H9 (cell line): ENCODE data around the gene MRPL2. TPM values are rescaled to one million over a fixed set of nuclear protein-coding genes. Genes with fewer than 3 reads are reported as not detected.

Source experiments
- DNase-seq: peaks from one replicate; pipeline ENCODE4 v3.0.0-alpha.2; 2017
- H2AFZ ChIP-seq: one replicate; pipeline ENCODE4 v1.6.1; 2013; ENCODE audit warnings: mild to moderate bottlenecking, low read length, control low read depth, moderate library complexity
- H2AK5ac ChIP-seq: 2 replicates; pipeline ENCODE4 v1.6.1; 2013; ENCODE audit warnings: low read length, control low read depth, mixed read lengths; ENCODE audit not compliant: insufficient read length
- H2BK120ac ChIP-seq: one replicate; pipeline ENCODE4 v1.6.1; 2013; ENCODE audit warnings: low read depth, mild to moderate bottlenecking, low read length, control low read depth, inconsistent platforms; ENCODE audit not compliant: poor library complexity, severe bottlenecking
- H2BK12ac ChIP-seq: 2 replicates; pipeline ENCODE4 v1.6.1; 2013; ENCODE audit warnings: low read length, control low read depth, mixed read lengths, low read depth; ENCODE audit not compliant: insufficient read length
- H2BK15ac ChIP-seq: 2 replicates; pipeline ENCODE4 v1.6.1; 2013; ENCODE audit warnings: low read depth, low read length, control low read depth
- H2BK20ac ChIP-seq: one replicate; pipeline ENCODE4 v1.6.1; 2013; ENCODE audit warnings: low read depth, mild to moderate bottlenecking, low read length, control low read depth, inconsistent platforms; ENCODE audit not compliant: poor library complexity, severe bottlenecking
- H2BK5ac ChIP-seq: 2 replicates; pipeline ENCODE4 v1.6.1; 2013; ENCODE audit warnings: low read length, control low read depth, mixed read lengths; ENCODE audit not compliant: insufficient read length
- H3K14ac ChIP-seq: 2 replicates; pipeline ENCODE4 v1.6.1; 2013; ENCODE audit warnings: low read length, control low read depth; ENCODE audit not compliant: insufficient read depth
- H3K18ac ChIP-seq: 2 replicates; pipeline ENCODE4 v1.6.1; 2013; ENCODE audit warnings: low read depth, mild to moderate bottlenecking, mixed read lengths, low read length, control low read depth; ENCODE audit not compliant: insufficient read length
- H3K23ac ChIP-seq: 2 replicates; pipeline ENCODE4 v1.6.1; 2013; ENCODE audit warnings: low read length, control low read depth, mixed read lengths, low read depth; ENCODE audit not compliant: insufficient read length
- H3K23me2 ChIP-seq: 2 replicates; pipeline ENCODE4 v1.6.1; 2013; ENCODE audit warnings: low read depth, mild to moderate bottlenecking, mixed read lengths, low read length, control low read depth; ENCODE audit not compliant: insufficient read length, poor library complexity, severe bottlenecking
- H3K27ac ChIP-seq: 2 replicates; pipeline ENCODE4 v1.5.1; 2013; ENCODE audit warnings: low read length, control low read depth, mixed read lengths, low read depth; ENCODE audit not compliant: insufficient read length
- H3K27me3 ChIP-seq: 2 replicates; pipeline ENCODE4 v1.6.1; 2013; ENCODE audit warnings: low read length, control low read depth, inconsistent platforms; ENCODE audit not compliant: insufficient read depth
- H3K4ac ChIP-seq: 2 replicates; pipeline ENCODE4 v1.6.1; 2013; ENCODE audit warnings: low read depth, mild to moderate bottlenecking, control low read depth, inconsistent platforms, low read length, moderate library complexity
- H3K4me1 ChIP-seq: 2 replicates; pipeline ENCODE4 v1.6.1; 2013; ENCODE audit warnings: low read length, control low read depth, inconsistent platforms; ENCODE audit not compliant: insufficient read depth
- H3K4me2 ChIP-seq: 2 replicates; pipeline ENCODE4 v1.6.1; 2013; ENCODE audit warnings: low read length, control low read depth, mixed read lengths; ENCODE audit not compliant: insufficient read length, insufficient read depth
- H3K56ac ChIP-seq: 2 replicates; pipeline ENCODE4 v1.6.1; 2013; ENCODE audit warnings: low read depth, mild to moderate bottlenecking, mixed read lengths, low read length, control low read depth; ENCODE audit not compliant: insufficient read length
- H3K79me1 ChIP-seq: 2 replicates; pipeline ENCODE4 v1.6.1; 2013; ENCODE audit warnings: low read depth, mild to moderate bottlenecking, moderate library complexity, low read length, control low read depth, inconsistent platforms; ENCODE audit not compliant: insufficient read depth, poor library complexity, severe bottlenecking
- H3K79me2 ChIP-seq: 2 replicates; pipeline ENCODE4 v1.6.1; 2013; ENCODE audit warnings: low read length, control low read depth, inconsistent platforms; ENCODE audit not compliant: insufficient read depth
- H3K9ac ChIP-seq: 2 replicates; pipeline ENCODE4 v1.6.1; 2013; ENCODE audit warnings: low read length, control low read depth, mixed read lengths; ENCODE audit not compliant: insufficient read length; ENCODE audit errors: extremely low read depth
- H3K9me3 ChIP-seq: one replicate; pipeline ENCODE4 v1.6.1; 2013; ENCODE audit warnings: low read depth, low read length, inconsistent platforms; ENCODE audit not compliant: control insufficient read depth
- H3T11ph ChIP-seq: one replicate; pipeline ENCODE4 v1.6.1; 2013; ENCODE audit warnings: mild to moderate bottlenecking, low read length, control low read depth, inconsistent platforms
- H4K20me1 ChIP-seq: one replicate; pipeline ENCODE4 v1.6.1; 2013; ENCODE audit not compliant: control insufficient read depth, insufficient read length, insufficient read depth
- H4K5ac ChIP-seq: 2 replicates; pipeline ENCODE4 v1.6.1; 2013; ENCODE audit warnings: low read depth, mild to moderate bottlenecking, mixed read lengths, low read length, control low read depth; ENCODE audit not compliant: insufficient read length
- H4K8ac ChIP-seq: replicated peaks from 2 replicates; pipeline ENCODE4 v1.6.1; 2013; ENCODE audit warnings: low read length, control low read depth, mixed read lengths, low read depth; ENCODE audit not compliant: insufficient read length
- H4K91ac ChIP-seq: 2 replicates; pipeline ENCODE4 v1.6.1; 2013; ENCODE audit warnings: low read depth, mild to moderate bottlenecking, moderate library complexity, mixed read lengths, low read length, control low read depth; ENCODE audit not compliant: insufficient read length
- H3K27ac Mint-ChIP-seq, 3 experiments: 2 replicates in 2 of 3; 3 replicates in 1 of 3; pipeline ENCODE4 v1.8.0; 2020 to 2021; ENCODE audit warnings: mixed read lengths in 3 of 3, mild to moderate bottlenecking in 1 of 3, moderate library complexity in 1 of 3
- H3K27me3 Mint-ChIP-seq: 2 replicates; pipeline ENCODE4 v1.8.0; 2021; ENCODE audit warnings: low read depth, mild to moderate bottlenecking, moderate library complexity, mixed read lengths
- H3K36me3 Mint-ChIP-seq, 3 experiments: 2 replicates in 2 of 3; 3 replicates in 1 of 3; pipeline ENCODE4 v1.8.0; 2020 to 2021; ENCODE audit warnings: low read depth in 3 of 3, mixed read lengths in 3 of 3; ENCODE audit not compliant: insufficient read depth in 1 of 3
- H3K4me1 Mint-ChIP-seq, 2 experiments: 2 replicates each; pipeline ENCODE4 v1.8.0; 2020; ENCODE audit warnings: mixed read lengths in 2 of 2
- H3K4me3 Mint-ChIP-seq, 2 experiments: 2 replicates in 1 of 2; 3 replicates in 1 of 2; pipeline ENCODE4 v1.8.0; 2020 to 2021; ENCODE audit warnings: mild to moderate bottlenecking in 2 of 2, mixed read lengths in 2 of 2, moderate library complexity in 1 of 2
- H3K9me3 Mint-ChIP-seq, 2 experiments: 2 replicates in 1 of 2; 3 replicates in 1 of 2; pipeline ENCODE4 v1.8.0; 2020; ENCODE audit warnings: mild to moderate bottlenecking in 2 of 2, mixed read lengths in 2 of 2, moderate library complexity in 1 of 2
- CTCF ChIP-seq: fragments of 200-600 bp; sonication (generic); conservative IDR thresholded peaks from 3 replicates; pipeline ENCODE4 v1.8.0; 2021; ENCODE audit warnings: antibody characterized with exemption, mild to moderate bottlenecking
- WGBS: extraction: QIAGEN DNeasy Blood & Tissue Kit; methylation state at CpG from one replicate; pipeline ENCODE4 v1.1.7; 2013; ENCODE audit warnings: missing lambda C conversion rate, low lambda C conversion rate, mixed read lengths; ENCODE audit not compliant: insufficient read length; ENCODE audit errors: extremely low coverage; 5-methylcytosine and 5-hydroxymethylcytosine counted together
- total RNA-seq: library from RNA; stranded (reverse); gene quantifications from 2 replicates; pipeline ENCODE4 v1.2.1, GENCODE V29; 2021

Gene MRPL2
- total RNA-seq, 1 experiment from 2014 or later = 74.4 TPM

- Histone ChIP-seq H2BK20ac (no peak overlapping the region), H3K27ac (no peak overlapping the region), H2BK5ac (no peak overlapping the region), H3K23me2 (peaks cover 6% of the 10 kb centered on the region), H3K56ac (no peak overlapping the region), H3K23ac (no peak overlapping the region), H2BK15ac (no peak overlapping the region), H3K79me1 (no peaks in the 10 kb centered on the region), H3K18ac (no peak overlapping the region), H2AFZ (no peak overlapping the region), H3T11ph (no peak overlapping the region), H3K4ac (no peak overlapping the region), H3K4me2 (peak overlapping the region; percentile 73), H3K79me2 (peaks cover 11% of the 10 kb centered on the region; the same call in 1 of the 2 replicates), H3K14ac (no peak overlapping the region; the same call in 1 of the 2 replicates), H4K20me1 (no peaks in the 10 kb centered on the region), H3K4me1 (peaks cover 2% of the 10 kb centered on the region; the same call in 1 of the 2 replicates), H3K9me3 (no peaks in the 10 kb centered on the region), H4K91ac (no peak overlapping the region), H3K9ac (peak overlapping the region; percentile 35), H4K5ac (no peak overlapping the region), H2AK5ac (no peak overlapping the region), H4K8ac (no peak overlapping the region), H2BK12ac (no peak overlapping the region), H3K27me3 (no peaks in the 10 kb centered on the region), H2BK120ac (no peak overlapping the region)
- no peak for TF ChIP-seq CTCF
- H3K36me3 Mint-ChIP-seq = peaks cover 28 to 69% (median 68%) of the 10 kb centered on the region in 3 experiments; a peak in 6 of 7 replicates
- peak overlapping the region; percentile 88 to 93 (median 88); a peak in 6 of 7 replicates for H3K27ac Mint-ChIP-seq
- no peaks in the 10 kb centered on the region; a peak in 1 of 5 replicates for H3K9me3 Mint-ChIP-seq
- no CpG with 5 or more reads among the region's 25 CpGs for WGBS
- no peaks in the 10 kb centered on the region for H3K27me3 Mint-ChIP-seq
- DNase-seq = no peak
- peak overlapping the region; percentile 92 to 97 for H3K4me3 Mint-ChIP-seq
- peaks cover 22 to 33% of the 10 kb centered on the region in 2 experiments for H3K4me1 Mint-ChIP-seq
These were observed 46.0 kb downstream of the MRPL2 start for GRCh38 chr6:43013097-43013842.
